Measurements from ENCODE around the gene SEPTIN2. TPM values are rescaled to one million over a fixed set of nuclear protein-coding genes. Genes with fewer than 3 reads are reported as not detected.

SEPTIN2 gene
- polyA plus RNA-seq, 1 donor (not counting 4 experiments of a cell fraction or from before 2014, with no cell fraction given) = 644 TPM

DNA sequence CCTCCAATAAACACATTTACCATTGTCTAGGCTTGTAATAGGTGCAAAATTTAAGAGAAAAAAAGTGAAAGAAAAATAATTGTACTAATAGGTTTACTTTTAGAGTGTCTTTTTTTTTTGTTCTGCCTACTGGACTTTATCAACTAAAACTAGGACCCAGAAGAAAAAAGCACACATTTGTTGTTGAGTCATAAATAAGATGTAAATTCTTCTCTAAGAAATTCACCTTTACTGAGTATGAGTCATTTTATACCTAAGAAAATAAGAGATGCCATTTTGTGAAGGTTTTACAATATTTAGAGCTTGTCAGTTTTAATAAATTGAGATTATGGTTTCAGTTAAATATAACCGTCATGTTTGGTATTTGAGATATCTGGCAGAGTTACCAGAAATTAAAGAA, 59.6 kb downstream of the SEPTIN2 start:
- no peak overlapping the region for H2AFZ ChIP-seq (ENCODE audit: control insufficient read depth, low read length)
- H3K4me3 ChIP-seq (ENCODE audit: control insufficient read depth in 2 of 3, extremely low read depth in 1 of 3, insufficient read depth in 2 of 3, low read depth in 1 of 3, low read length in 3 of 3) = no peak overlapping the region
- no peaks in the 10 kb centered on the region for H3K9me1 ChIP-seq (ENCODE audit: control insufficient read depth, extremely low read depth, insufficient read depth, low read length)
- dilution Hi-C loops (cut with MboI; ENCODE audit: extremely low pct_ligation_motif_present, low sequenced_read_pairs) = no loop called here
- peaks cover 34% of the 10 kb centered on the region for H3K79me2 ChIP-seq (ENCODE audit: control insufficient read depth, insufficient read depth, low read length)
- TF ChIP-seq CTCF (optimal IDR thresholded peaks at IDR 0.05 in 1 of 3, IDR thresholded peaks at IDR 0.05 in 1 of 3, conservative IDR thresholded peaks at IDR 0.05 in 1 of 3; ENCODE audit: extremely low read depth in 1 of 3, insufficient read depth in 2 of 3, low read length in 3 of 3) = no peak
- no peak for TF ChIP-seq EZH2 (IDR thresholded peaks at IDR 0.05; ENCODE audit: low read length)
- no peaks in the 10 kb centered on the region for H3K27me3 ChIP-seq (ENCODE audit: control insufficient read depth, extremely low read depth, insufficient read depth, low read length)
- no peak for DNase-seq (ENCODE audit: low read depth, low spot score)
- H3K9me3 ChIP-seq (ENCODE audit: control insufficient read depth, low read depth, low read length) = no peaks in the 10 kb centered on the region
- peaks cover 13% of the 10 kb centered on the region for H3K4me1 ChIP-seq (ENCODE audit: control insufficient read depth, extremely low read depth, insufficient read depth, low read length)
- H3K9ac ChIP-seq (ENCODE audit: control insufficient read depth, extremely low read depth, insufficient read depth, low read length) = no peak overlapping the region
- H3K4me2 ChIP-seq (ENCODE audit: control insufficient read depth, extremely low read depth, insufficient read depth, low read depth, low read length) = no peak overlapping the region
- H3K36me3 ChIP-seq (ENCODE audit: control insufficient read depth in 2 of 2, extremely low read depth in 1 of 2, insufficient read depth in 2 of 2, low read length in 2 of 2) = peaks cover 0 to 7% of the 10 kb centered on the region in 2 experiments
- FAIRE-seq = no peak
- H4K20me1 ChIP-seq (ENCODE audit: control insufficient read depth, extremely low read depth, insufficient read depth, low read length) = no peaks in the 10 kb centered on the region
- H3K27ac ChIP-seq (ENCODE audit: control insufficient read depth, insufficient read depth, low read length) = no peak overlapping the region

DNA sequence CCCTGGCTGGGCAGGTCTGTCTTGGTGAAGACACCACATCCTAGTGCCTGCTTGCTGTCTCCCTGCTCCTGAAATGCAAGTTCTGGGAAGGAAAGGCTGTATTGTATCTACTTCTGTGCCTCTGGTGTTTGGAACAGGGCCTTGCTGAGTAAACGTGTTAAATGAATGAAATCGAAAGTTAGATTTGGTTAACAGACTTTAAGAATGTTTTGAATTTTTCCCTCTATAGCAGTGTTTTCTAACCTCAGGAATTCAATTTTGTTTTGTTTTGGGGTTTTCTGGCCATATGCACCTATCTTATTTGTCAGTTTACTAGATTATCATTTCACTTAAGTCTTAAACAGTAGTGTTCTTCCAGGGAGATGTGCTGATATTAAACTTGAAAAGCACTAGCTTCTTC, 61.1 kb downstream of the SEPTIN2 start:
- Histone ChIP-seq H3K4me2 (ENCODE audit: control insufficient read depth, extremely low read depth, insufficient read depth, low read depth, low read length) (no peak overlapping the region), H3K9me3 (ENCODE audit: control insufficient read depth, low read depth, low read length) (no peaks in the 10 kb centered on the region), H3K27me3 (ENCODE audit: control insufficient read depth, extremely low read depth, insufficient read depth, low read length) (no peaks in the 10 kb centered on the region), H3K9ac (ENCODE audit: control insufficient read depth, extremely low read depth, insufficient read depth, low read length) (no peak overlapping the region), H3K79me2 (ENCODE audit: control insufficient read depth, insufficient read depth, low read length) (peaks cover 39% of the 10 kb centered on the region), H3K9me1 (ENCODE audit: control insufficient read depth, extremely low read depth, insufficient read depth, low read length) (no peaks in the 10 kb centered on the region), H4K20me1 (ENCODE audit: control insufficient read depth, extremely low read depth, insufficient read depth, low read length) (no peaks in the 10 kb centered on the region), H3K27ac (ENCODE audit: control insufficient read depth, insufficient read depth, low read length) (no peak overlapping the region), H3K36me3 (ENCODE audit: control insufficient read depth in 2 of 2, extremely low read depth in 1 of 2, insufficient read depth in 2 of 2, low read length in 2 of 2) (peaks cover 0 to 7% of the 10 kb centered on the region in 2 experiments), H2AFZ (ENCODE audit: control insufficient read depth, low read length) (no peak overlapping the region), H3K4me3 (ENCODE audit: control insufficient read depth in 2 of 3, extremely low read depth in 1 of 3, insufficient read depth in 2 of 3, low read depth in 1 of 3, low read length in 3 of 3) (no peak overlapping the region), H3K4me1 (ENCODE audit: control insufficient read depth, extremely low read depth, insufficient read depth, low read length) (peaks cover 13% of the 10 kb centered on the region)
- TF ChIP-seq CTCF (optimal IDR thresholded peaks at IDR 0.05 in 1 of 3, IDR thresholded peaks at IDR 0.05 in 1 of 3, conservative IDR thresholded peaks at IDR 0.05 in 1 of 3; ENCODE audit: extremely low read depth in 1 of 3, insufficient read depth in 2 of 3, low read length in 3 of 3) = no peak
- no peak for TF ChIP-seq EZH2 (IDR thresholded peaks at IDR 0.05; ENCODE audit: low read length)
- dilution Hi-C loops (cut with MboI; ENCODE audit: extremely low pct_ligation_motif_present, low sequenced_read_pairs) = no loop called here
- FAIRE-seq (no peak), DNase-seq (ENCODE audit: low read depth, low spot score) (no peak)
